NCI-H526 treated with DMSO at 0.1 percent for 48 hours (cell line): ENCODE data around the gene IFNA4.
"Not testable (repeated sequence)": the region's sequence is repeated elsewhere in the genome, so short reads cannot be mapped to it uniquely, and the experiment has no call there.

ENCODE experiments used
- DNase-seq: peaks from one replicate; lab custom pipeline; 2025; lab: John Stamatoyannopoulos, UW

IFNA4 gene

GRCh38 chr9:21187487-21187886 lies at the start of gene IFNA4:
TSS of gene IFNA4 (minus strand) at chr9:21187587. CDS start at chr9:21187531, 56 bp downstream.
- DNase-seq = not testable (repeated sequence)

DNA sequence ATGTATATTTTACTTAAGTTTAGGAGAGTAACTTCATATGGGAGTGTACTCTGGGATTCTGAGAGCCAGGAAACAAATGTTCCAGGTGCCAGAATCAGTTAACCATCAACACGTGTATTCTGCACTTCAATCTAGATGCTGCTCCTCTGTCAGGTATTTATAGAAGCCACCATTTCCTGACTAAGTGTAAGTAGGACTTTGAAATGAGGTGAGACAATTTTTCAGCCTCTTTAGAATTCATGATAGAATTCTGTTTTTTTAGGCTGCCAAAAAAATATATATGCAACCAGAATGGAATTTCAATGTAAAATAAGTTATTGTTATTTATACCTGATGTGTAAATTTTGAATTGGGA lies 49.0 kb upstream of the IFNA4 start:
- not testable (repeated sequence) for DNase-seq

DNA sequence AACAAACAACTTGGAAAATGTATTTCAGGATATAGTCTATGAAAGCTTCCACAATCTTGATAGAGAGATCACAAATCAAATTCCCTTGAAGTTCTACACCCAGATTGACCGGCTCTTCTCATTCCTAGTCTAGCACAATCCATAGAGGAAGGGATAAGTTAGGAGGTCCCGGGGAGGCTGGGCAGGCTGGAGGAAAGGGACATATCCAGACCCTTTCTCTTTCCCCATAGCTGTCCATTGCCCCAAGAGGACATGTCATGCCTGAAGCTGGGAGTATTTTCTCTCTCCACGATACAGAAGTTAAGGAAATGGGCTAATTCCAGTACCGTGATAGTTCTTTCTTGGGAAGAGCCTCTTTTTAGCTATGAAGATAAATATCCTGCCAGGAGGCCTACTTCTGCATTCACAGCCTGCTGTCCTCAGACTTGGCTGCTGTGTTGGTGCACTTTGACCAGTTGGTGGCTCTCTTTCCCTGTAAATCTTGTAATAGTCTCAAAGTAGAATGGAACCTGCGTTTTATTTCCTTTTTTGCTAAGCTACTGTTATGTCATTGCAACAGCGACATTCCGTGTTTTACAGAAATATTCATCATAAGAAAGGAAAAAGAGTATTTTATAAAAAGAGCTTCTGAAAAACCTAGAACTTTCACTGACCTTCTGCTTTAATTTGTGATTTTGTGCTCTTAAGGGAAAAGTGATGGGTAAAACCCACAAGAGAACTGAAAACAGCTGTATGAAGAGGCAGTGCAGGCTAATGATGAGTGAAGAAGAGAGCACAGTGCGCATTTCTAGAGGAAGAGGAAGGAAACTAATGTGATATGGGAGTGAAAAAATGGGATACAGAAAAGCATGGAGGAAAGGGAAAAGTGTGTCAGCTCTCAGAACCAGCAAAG lies 48.3 kb upstream of the IFNA4 start:
- peak; percentile 18 for DNase-seq

- DNase-seq = no peak
Observed at GRCh38 chr9:21234153-21234687, 46.8 kb upstream of the IFNA4 start.

DNA sequence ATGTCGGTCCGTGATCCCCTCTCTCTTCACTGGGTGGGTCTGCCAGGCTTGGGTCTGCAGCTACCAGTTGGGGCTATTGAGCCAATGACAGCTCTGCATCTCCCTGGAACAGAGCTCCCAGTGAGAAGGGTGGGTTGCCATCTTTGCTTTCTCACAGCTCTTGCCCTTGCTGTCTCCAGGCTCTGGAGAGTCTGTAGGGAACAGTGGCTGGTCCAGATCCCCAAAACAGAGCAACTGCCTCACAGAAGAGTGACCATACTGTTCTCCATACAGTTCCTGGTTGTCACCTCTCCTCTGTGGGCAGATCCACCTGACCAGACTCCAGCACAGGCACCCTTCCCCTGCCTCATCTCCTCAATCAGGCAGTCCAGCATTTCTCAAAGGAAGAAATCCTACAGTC lies 45.9 kb upstream of the IFNA4 start:
- DNase-seq = no peak

DNA sequence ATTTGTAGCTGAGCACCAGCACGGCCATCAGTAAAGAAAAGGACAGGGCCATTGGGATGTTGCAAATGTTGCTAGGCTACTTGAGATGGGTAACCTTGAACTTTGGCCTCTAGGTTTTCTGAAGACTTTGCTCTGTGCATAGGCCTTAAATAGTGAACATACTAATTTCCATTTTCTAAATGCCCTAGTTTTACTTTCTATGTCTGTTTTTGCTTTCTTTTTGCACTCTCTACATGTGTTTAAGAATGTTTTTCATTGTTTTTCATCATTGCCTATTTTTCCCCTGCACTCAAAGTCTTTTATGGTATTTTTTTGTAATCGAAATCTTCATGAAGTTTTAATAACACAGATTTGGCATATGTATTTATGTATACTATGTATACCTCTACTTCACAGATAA lies 40.7 kb upstream of the IFNA4 start, which contains the start of gene IFNA17:
Gene IFNA17, minus strand, starts transcription at position 101 of the 400 bp plus-strand sequence. Its CDS starts 49 bp downstream, at position 52.
- DNase-seq = no peak

DNA sequence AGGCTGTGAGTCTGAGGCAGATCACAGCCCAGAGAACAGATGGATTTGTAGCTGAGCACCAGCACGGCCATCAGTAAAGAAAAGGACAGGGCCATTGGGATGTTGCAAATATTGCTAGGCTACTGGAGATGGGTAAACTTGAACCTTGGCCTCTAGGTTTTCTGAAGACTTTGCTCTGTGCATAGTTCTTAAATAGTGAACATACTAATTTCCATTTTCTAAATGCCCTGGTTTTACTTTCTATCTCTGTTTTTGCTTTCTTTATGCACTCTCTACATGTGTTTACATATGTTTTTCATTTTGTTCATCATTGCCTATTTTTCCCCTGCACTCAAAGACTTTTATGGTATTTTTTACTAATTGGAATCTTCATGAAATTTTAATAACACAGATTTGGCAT lies 29.8 kb upstream of the IFNA4 start, which contains the start of gene IFNA16:
Gene IFNA16, minus strand, starts transcription at position 101 of the 400 bp plus-strand sequence. Its CDS starts 6 bp downstream, at position 95.
- DNase-seq = not testable (repeated sequence)

- DNase-seq = not testable (repeated sequence)
Observed at GRCh38 chr9:21213411-21214326, 26.3 kb upstream of the IFNA4 start.

DNA sequence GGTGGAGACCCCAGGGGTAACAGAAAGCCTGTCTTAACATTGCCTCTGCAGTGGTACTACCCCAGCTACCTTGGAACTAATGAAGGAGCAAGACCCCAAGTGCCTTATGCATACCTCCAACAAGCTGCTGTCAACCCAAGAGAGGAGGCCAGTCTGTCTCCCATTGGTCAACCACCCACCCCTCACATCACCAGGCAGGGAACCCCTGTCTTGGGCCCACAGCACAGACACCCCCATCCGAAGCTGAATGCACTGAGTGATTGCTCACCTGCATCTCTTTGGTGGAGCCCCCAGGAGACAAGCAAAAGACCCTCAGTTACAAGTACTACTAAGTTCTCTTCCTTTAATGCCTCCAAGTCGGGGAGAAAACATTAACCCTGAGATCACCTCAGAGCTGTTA lies 24.8 kb upstream of the IFNA4 start:
- not testable (repeated sequence) for DNase-seq

DNA sequence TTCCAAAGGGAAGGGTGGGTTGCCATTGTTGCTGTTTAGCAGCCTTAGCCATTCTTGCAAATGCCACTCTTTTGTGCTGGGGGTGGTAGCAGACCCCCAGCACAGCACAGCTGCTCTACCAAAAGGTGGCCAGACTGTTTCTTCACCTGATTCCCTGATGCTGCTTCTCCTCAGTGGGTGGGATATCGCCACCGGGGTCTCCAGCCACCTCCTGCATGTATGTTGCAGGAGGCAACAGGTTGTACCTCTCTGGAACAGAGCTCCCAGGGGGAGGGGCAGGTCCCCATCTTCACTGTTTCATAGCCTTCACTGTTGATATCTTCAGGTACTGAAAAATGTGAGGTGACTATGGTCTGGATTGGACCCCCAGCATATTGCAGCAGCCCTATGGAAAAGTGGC lies 23.4 kb upstream of the IFNA4 start:
- DNase-seq = not testable (repeated sequence)

GRCh38 chr9:21210311-21210710 lies 22.9 kb upstream of the IFNA4 start:
- DNase-seq = no peak

DNA sequence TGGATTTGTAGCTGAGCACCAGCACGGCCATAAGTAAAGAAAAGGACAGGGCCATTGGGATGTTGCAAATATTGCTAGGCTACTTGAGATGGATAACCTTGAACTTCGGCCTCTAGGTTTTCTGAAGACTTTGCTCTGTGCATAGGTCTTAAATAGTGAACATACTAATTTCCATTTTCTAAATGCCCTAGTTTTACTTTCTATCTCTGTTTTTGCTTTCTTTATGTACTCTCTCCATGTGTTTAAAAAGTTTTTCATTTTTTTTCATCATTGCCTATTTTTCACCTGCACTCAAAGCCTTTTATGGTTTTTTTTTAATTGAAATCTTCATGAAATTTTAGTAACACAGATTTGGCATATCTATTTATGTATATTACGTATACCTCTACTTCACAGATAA lies 19.7 kb upstream of the IFNA4 start, which contains the start of gene IFNA10:
Gene IFNA10, minus strand, starts transcription at position 101 of the 400 bp plus-strand sequence. Its CDS starts 46 bp downstream, at position 55.
- DNase-seq = not testable (repeated sequence)

- no peak for DNase-seq
Observed at GRCh38 chr9:21205204-21205603, 17.8 kb upstream of the IFNA4 start.

DNA sequence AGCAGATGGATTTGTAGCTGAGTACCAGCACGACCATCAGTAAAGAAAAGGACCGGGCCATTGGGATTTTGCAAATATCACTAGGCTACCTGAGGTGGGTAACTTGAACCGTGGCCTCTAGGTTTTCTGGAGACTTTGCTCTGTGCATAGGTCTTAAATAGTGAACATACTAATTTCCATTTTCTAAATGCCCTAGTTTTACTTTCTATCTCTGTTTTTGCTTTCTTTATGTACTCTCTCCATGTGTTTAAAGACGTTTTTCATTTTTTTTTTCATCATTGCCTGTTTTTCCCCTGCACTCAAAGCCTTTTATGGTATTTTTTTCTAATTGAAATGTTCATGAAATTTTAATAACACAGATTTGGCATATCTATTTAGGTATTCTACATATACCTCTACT lies 14.7 kb upstream of the IFNA4 start, which contains the start of gene IFNA7:
Gene IFNA7, minus strand, starts transcription at position 101 of the 400 bp plus-strand sequence. Its CDS starts 40 bp downstream, at position 61.
- not testable (repeated sequence) for DNase-seq

- not testable (repeated sequence) for DNase-seq
Observed at GRCh38 chr9:21194867-21195776, 7.7 kb upstream of the IFNA4 start.

DNA sequence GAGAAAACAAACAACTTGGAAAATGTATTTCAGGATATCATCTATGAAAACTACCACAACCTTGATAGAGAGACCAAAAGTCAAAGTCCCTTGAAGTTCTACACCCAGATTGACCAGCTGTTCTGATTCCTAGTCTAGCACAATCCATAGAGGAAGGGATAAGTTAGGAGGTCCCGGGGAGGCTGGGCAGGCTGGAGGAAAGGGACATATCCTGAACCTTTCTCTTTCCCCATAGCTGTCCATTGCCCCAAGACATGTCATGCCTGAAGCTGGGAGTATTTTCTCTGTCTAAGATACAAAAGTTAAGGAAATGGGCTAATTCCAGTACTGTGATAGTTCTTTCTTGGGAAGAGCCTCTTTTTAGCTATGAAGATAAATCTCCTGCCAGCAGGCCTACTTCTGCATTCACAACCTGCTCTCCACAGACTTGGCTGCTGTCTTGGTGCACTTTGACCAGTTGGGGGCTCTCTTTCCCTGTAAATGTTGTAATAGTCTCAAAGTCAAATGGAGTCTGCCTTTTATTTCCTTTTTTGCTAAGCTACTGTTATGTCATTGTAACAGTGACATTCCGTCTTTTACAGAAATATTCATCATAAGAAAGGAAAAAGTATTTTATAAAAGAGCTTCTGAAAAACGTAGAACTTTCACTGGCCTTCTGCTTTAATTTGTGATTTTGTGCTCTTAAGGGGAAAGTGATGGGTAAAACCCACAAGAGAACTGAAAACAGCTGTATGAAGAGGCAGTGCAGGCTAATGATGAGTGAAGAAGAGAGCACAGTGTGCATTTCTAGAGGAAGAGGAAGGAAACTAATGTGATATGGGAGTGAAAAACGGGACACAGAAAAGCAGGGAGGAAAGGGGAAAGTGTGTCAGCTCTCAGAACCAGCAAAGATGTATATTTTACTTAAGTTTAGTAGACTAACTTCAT lies 4.3 kb downstream of the IFNA4 start:
- DNase-seq = not testable (repeated sequence)

DNA sequence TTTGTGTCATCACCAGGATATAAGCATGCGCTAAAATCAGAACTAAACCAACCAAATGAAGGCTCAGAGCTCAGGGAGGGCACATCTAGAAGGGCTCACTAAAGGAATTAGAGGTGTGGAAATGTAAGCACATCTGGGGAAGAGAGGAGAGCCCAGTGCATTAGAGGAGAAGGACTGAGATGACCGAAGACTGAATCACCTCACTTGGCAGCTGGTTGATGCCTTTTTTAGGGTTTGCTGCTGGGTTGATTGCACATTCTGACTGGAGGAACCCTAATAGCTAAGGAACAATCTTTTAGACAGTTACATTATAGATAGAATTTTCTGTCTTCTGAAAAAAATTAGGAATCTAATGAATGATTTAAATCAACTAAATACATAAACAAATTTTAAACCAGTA lies 12.7 kb downstream of the IFNA4 start:
- no peak for DNase-seq

GRCh38 chr9:21172156-21172555 lies 15.2 kb downstream of the IFNA4 start:
- no peak for DNase-seq

DNA sequence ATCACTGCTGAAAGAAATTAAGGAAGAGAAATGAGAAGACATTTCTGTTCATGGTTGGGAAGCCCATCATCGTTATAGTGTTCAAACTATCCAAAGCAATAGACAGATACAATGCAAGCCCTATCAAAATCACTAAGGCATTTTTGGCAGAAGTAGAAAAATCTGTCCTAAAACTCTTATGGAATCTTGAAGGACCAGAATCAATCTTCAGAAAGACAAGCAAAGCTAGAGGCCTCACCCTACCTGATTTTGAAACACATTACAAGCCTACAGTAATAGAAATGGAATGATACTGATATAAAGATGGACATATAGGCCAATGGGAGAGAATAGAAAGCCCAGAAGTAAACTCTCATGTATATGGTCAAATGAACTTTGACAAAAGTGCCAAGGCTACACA lies 16.0 kb downstream of the IFNA4 start:
- no peak for DNase-seq

- DNase-seq = not testable (repeated sequence)
Observed at GRCh38 chr9:21166560-21166959, 20.8 kb downstream of the IFNA4 start, which contains the start of gene IFNA21. TSS of gene IFNA21 (minus strand) at chr9:21166660. CDS start at chr9:21166612, 48 bp downstream.
